Loucy (cell line): Measurements from ENCODE around the gene HEATR5B.

Source experiments
- H2AFZ ChIP-seq: fragments of 200-600 bp; sonication (generic); 2 replicates; pipeline ENCODE4 v1.6.0; 2016; ENCODE audit warnings: antibody characterized with exemption, mild to moderate bottlenecking, low read length, moderate library complexity
- H3F3A ChIP-seq: fragments of 200-600 bp; 2 replicates; pipeline ENCODE4 v1.6.0; 2016; ENCODE audit warnings: antibody characterized with exemption, low read depth, mild to moderate bottlenecking
- H3K27me3 ChIP-seq: fragments of 200-600 bp; sonication (generic); 2 replicates; pipeline ENCODE4 v1.6.1; 2014; ENCODE audit warnings: low read length, mild to moderate bottlenecking; ENCODE audit not compliant: insufficient read depth, poor library complexity, severe bottlenecking
- H3K36me3 ChIP-seq: fragments of 200-600 bp; sonication (generic); 2 replicates; pipeline ENCODE4 v1.6.1; 2016; ENCODE audit warnings: low read length; ENCODE audit not compliant: insufficient read depth
- H3K4me1 ChIP-seq: fragments of 200-600 bp; sonication (generic); 2 replicates; pipeline ENCODE4 v1.5.1; 2014; ENCODE audit warnings: low read length, mild to moderate bottlenecking; ENCODE audit not compliant: insufficient read depth, poor library complexity, severe bottlenecking
- H3K4me2 ChIP-seq: fragments of 200-600 bp; sonication (generic); 2 replicates; pipeline ENCODE4 v1.6.0; 2014; ENCODE audit warnings: antibody characterized with exemption, low read length, low read depth, mild to moderate bottlenecking; ENCODE audit not compliant: poor library complexity, severe bottlenecking
- H3K4me3 ChIP-seq: fragments of 200-600 bp; sonication (generic); 2 replicates; pipeline ENCODE4 v1.5.1; 2014; ENCODE audit warnings: low read length, mild to moderate bottlenecking, mixed read lengths; ENCODE audit not compliant: poor library complexity, severe bottlenecking
- H3K79me2 ChIP-seq: fragments of 200-600 bp; sonication (generic); 2 replicates; pipeline ENCODE4 v1.6.1; 2014; ENCODE audit warnings: low read length; ENCODE audit not compliant: insufficient read depth
- H3K9ac ChIP-seq: fragments of 200-600 bp; sonication (generic); 2 replicates; pipeline ENCODE4 v1.6.0; 2014; ENCODE audit warnings: mild to moderate bottlenecking, low read depth, low read length, moderate library complexity; ENCODE audit not compliant: poor library complexity, severe bottlenecking
- H3K9me2 ChIP-seq: fragments of 200-600 bp; sonication (generic); replicated peaks from 2 replicates; pipeline ENCODE4 v1.6.1; 2016; ENCODE audit warnings: low read depth, low read length, mixed read lengths
- H3K9me3 ChIP-seq: fragments of 200-600 bp; sonication (generic); 2 replicates; pipeline ENCODE4 v1.6.1; 2014; ENCODE audit warnings: mild to moderate bottlenecking, antibody characterized with exemption, low read length, low read depth; ENCODE audit not compliant: insufficient read depth
- H4K20me1 ChIP-seq: fragments of 200-600 bp; sonication (generic); 2 replicates; pipeline ENCODE4 v1.6.0; 2014; ENCODE audit warnings: antibody characterized with exemption, low read length, mild to moderate bottlenecking; ENCODE audit not compliant: insufficient read depth, poor library complexity, severe bottlenecking
- CTCF ChIP-seq: fragments of 200-600 bp; sonication (generic); conservative IDR thresholded peaks from 2 replicates; pipeline ENCODE4 v1.5.1; 2014; ENCODE audit warnings: mild to moderate bottlenecking, antibody characterized with exemption, low read length
- EZH2phosphoT487 ChIP-seq: fragments of 200-600 bp; IDR thresholded peaks from 2 replicates; pipeline ENCODE4 v1.6.1; 2018; ENCODE audit warnings: antibody characterized with exemption, mild to moderate bottlenecking, moderate library complexity, borderline replicate concordance

Gene HEATR5B

GRCh38 chr2:37110306-37111212 lies 26.4 kb upstream of the HEATR5B start:
- Histone ChIP-seq H3K9me3 (no peaks in the 10 kb centered on the region), H3K4me3 (no peak overlapping the region), H3K27me3 (no peaks in the 10 kb centered on the region), H3K9me2 (no peaks in the 10 kb centered on the region), H2AFZ (no peak overlapping the region), H3K79me2 (no peaks in the 10 kb centered on the region), H3K9ac (no peak overlapping the region), H3K4me2 (no peak overlapping the region), H3K4me1 (no peaks in the 10 kb centered on the region), H4K20me1 (no peaks in the 10 kb centered on the region), H3K36me3 (peaks cover 51% of the 10 kb centered on the region; the same call in 1 of the 2 replicates), H3F3A (no peaks in the 10 kb centered on the region)
- TF ChIP-seq CTCF (no peak), EZH2phosphoT487 (no peak)

GRCh38 chr2:37109523-37109922 lies 25.4 kb upstream of the HEATR5B start:
- Histone ChIP-seq H3K4me1 (no peaks in the 10 kb centered on the region), H3K27me3 (no peaks in the 10 kb centered on the region), H4K20me1 (no peaks in the 10 kb centered on the region), H3K79me2 (no peaks in the 10 kb centered on the region), H3K9me3 (no peaks in the 10 kb centered on the region), H3K9ac (no peak overlapping the region), H3K4me2 (no peak overlapping the region), H3K4me3 (no peak overlapping the region), H3K36me3 (peaks cover 54% of the 10 kb centered on the region; the same call in 1 of the 2 replicates), H2AFZ (no peak overlapping the region), H3K9me2 (no peaks in the 10 kb centered on the region), H3F3A (no peaks in the 10 kb centered on the region)
- no peak for TF ChIP-seq CTCF
- no peak for TF ChIP-seq EZH2phosphoT487

GRCh38 chr2:37105150-37105549 lies 21.0 kb upstream of the HEATR5B start:
- Histone ChIP-seq H3F3A (no peaks in the 10 kb centered on the region), H3K27me3 (no peaks in the 10 kb centered on the region), H3K9me2 (no peaks in the 10 kb centered on the region), H2AFZ (no peak overlapping the region), H3K9ac (no peak overlapping the region), H4K20me1 (no peaks in the 10 kb centered on the region), H3K4me2 (no peak overlapping the region), H3K9me3 (no peaks in the 10 kb centered on the region), H3K36me3 (peaks cover 40% of the 10 kb centered on the region; the same call in 1 of the 2 replicates), H3K79me2 (no peaks in the 10 kb centered on the region), H3K4me3 (no peak overlapping the region), H3K4me1 (no peaks in the 10 kb centered on the region)
- TF ChIP-seq EZH2phosphoT487 (no peak), CTCF (no peak)
